Activated CD4-positive, alpha-beta T cell treated with anti-CD3 and anti-CD28 coated beads for 24 hours (primary cell): Measurements from ENCODE around the gene SUPT3H.
"Not testable (repeated sequence)": the region's sequence is repeated elsewhere in the genome, so short reads cannot be mapped to it uniquely, and the experiment has no call there.

Source experiments
- DNase-seq, 2 donors: peaks; one replicate each; pipeline ENCODE4 v3.0.0-alpha.2; 2020; ENCODE audit warnings: low read depth in 2 of 2

SUPT3H gene

DNA sequence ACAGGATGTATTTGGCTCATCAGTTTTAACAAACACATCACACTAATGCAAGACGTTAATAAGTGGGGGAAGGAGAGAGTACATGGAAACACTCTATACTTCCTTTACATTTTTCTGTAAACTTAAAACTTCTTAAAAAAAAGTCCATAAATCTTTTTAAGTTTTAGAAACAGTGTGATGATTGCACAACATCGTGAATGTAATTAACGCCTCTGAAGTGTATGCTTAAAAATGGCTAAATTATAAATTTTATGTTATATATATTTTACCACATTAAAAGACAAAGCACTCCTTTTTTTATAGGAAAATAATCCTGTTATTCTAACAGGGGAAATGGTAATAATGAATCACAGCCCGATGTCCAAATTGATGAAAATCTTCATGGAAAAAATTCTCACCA is 193.7 kb downstream of the SUPT3H start:
- DNase-seq = no peak

DNA sequence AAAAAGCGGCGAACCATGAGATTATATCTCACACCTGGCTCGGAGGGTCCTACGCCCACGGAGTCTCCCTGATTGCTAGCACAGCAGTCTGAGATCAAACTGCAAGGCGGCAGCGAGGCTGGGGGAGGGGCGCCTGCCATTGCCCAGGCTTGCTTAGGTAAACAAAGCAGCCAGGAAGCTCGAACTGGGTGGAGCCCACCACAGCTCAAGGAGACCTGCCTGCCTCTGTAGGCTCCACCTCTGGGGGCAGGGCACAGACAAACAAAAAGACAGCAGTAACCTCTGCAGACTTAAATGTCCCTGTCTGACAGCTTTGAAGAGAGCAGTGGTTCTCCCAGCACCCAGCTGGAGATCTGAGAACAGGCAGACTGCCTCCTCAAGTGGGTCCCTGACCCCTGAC is 201.4 kb downstream of the SUPT3H start:
- not testable (repeated sequence) for DNase-seq

DNA sequence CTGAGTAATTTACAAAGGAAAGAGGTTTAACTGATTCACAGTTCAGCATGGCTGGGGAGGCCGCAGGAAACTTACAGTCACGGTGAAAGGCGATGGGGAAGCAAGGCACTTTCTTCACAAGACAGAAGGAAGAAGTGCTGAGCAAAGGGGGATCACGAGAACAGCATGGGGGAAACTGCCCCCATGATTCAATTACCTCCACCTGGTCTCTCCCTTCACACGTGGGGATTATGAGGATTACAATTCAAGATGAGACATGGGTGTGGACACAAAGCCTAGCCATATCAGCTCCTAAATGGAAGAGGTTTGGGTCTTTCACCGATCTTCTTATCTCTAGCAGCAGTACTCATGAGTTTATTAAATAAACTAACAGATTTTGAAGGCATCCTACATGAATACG is 202.5 kb downstream of the SUPT3H start:
- no peak for DNase-seq

DNA sequence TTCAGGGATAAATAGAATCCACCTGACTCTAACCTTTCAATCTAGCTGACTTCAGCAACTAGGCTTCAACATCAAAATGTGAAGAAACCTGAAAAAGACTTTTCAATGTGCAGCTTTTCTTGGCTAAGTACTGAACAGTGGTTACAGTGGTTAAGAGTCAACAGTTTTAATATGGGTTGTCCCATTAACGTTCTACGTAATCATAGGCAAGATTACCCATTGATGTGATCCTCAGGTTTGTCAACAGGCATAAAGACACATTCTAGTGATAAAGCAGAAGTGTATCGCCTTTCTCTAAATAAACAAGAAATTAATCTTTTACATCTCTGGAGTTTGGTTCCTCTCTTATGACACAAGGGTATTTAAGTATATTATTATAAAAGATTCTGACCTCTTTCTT is 203.7 kb downstream of the SUPT3H start:
- no peak for DNase-seq

DNA sequence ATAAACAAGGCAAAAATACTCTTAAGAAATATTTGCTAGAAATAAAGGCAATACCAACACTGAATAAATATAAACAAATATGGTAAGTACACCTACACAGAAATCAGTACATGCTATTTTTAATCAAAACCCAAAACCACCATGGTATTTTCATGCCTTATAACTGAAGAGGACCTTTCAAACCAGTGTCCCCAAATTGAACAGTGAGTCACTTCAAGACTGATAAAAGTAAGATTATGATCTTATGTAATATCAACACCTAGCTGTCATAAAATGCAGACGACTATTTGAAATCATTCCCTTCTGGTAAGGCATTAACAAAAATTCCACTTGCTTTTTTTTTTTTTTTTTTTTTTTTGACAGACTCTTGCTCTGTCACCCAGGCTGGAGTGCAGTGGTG is 206.4 kb downstream of the SUPT3H start:
- DNase-seq = no peak

DNA sequence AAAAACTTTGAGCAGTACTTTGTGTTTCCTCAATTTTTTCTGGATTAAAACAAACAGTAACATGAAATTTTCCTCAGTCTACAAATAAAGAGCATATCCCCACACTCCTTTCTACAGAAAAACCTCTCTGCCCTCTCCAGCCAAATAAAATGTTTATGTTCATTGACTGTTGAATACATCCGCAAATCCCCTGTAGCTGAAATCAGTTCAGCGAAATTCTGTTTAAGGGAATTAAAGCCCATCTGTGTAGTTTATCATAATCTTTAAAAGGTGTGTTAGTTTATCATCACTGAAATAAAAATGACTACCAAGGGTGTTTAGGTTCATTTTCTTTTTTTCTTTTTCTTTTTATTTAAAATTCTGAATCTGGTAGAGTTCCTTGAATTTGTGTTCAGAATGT is 207.4 kb downstream of the SUPT3H start:
- DNase-seq = no peak

DNA sequence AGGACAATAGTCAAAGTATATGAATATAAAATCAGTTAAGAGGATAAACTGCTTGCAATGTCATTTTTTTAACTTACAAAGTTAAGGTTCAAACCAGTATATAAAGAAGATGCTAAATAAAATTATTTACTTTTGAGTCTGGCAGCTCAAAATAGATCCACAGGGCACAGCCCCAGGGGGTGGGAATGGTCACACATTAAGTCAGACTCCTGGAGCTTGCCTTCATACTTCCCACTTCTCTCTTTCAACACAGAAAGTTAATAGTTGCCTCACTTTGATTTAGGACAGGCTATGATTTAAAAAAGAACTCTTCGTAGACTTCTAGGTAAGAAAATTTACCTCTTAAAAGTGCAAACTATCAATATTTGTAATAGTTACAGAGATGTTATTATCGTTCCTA is 207.9 kb downstream of the SUPT3H start:
- no peak for DNase-seq

DNA sequence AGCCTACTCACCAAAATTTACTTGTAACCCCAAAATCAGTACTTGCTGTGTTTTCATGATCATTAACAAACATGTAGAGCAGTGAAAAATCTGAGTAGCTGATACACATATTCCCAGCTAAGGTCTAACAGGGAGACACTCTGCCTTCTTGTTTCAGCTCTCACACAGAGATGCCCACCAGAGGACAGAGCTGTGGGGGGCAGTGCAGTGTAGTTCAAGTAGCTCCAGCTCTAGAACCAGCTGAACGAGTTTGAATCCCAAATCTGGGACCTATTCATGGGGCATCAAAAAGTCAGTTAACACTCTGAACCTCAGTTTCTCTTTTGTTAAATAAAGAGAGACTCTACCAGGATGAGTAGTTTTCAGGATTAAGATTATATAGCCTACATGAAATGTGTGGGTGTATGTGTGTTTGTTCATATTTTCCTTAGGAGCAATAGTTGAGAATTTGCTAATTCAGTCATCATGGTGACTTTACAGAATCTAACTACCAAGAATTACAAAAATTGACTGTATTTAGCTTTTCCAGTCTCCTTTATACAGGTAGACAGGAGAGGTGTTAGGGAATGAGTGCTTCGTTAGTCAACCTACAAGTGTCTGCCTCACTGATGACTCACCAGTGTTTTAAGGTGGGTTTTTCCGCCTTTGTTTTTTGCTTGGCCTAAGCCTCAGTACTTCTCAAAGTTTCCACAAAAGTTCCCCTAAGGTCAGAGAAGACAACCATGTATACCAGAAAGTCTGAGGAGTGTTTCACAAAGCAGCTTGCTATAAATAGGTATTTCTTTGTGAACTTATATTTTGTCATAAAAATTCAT is 213.6 kb downstream of the SUPT3H start:
- peak in 1 of 2 donors; percentile 52 for DNase-seq

DNA sequence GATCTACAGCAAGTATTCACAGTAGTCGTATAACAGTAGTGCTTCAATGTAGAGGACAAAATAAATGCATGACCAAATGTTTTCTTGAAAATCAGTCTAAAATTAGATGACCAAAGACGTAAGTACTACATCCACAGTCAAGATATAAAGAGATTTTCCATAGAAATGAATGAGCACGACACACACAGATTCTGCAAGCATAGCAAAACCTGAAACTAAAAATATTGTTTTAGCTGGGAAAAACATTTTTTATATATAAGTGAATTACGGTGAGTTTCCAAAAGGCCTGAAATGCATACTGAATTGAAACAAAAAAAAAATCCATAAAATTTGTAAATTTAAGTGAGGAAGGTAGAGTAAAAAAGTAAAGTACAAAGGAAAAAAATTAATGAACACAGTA is 217.4 kb downstream of the SUPT3H start:
- no peak for DNase-seq

DNA sequence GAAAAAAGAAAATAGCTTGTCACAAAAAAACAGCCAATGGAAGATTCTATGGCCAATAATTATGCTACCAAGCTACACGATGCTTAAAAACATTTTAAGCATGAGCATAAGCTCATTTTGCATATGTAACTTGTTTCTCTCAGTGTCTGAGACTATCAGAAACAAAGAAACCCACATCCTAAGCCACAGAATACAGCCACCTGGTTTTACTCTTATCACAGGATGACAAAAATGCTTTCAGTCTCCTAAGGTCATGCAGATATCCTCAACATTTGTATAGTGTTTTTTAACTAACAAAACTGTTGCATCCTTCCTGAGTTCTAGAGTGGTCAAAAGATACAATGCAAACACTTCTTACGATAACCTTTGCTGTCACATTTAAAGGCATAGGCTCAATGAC is 221.7 kb downstream of the SUPT3H start:
- no peak for DNase-seq

DNA sequence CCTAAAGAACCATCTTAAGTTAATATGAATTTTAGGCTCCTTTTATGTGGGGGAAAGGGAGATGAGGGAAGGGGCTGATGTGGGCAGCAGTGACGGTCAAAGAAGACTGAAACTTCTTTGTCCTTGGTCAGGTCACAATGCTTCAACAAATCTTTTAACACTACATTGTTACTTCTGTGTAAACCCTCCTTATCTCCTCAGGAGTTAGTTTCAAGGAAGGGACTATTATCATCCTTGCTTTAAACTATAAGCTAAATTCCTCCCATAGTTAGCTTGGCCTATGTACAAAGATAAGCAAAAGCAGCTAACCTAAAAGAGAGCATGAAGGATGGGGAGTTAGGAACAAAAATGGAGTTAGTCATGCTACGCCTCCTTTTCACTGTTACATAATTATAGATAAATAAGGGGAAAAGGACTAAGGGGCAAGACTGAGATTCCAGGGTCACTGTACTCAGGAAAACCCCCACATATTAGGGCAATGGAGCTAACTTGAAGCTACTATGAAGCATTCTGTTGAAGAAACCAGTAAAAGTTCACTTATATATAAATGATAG is 222.3 kb downstream of the SUPT3H start:
- DNase-seq = no peak

DNA sequence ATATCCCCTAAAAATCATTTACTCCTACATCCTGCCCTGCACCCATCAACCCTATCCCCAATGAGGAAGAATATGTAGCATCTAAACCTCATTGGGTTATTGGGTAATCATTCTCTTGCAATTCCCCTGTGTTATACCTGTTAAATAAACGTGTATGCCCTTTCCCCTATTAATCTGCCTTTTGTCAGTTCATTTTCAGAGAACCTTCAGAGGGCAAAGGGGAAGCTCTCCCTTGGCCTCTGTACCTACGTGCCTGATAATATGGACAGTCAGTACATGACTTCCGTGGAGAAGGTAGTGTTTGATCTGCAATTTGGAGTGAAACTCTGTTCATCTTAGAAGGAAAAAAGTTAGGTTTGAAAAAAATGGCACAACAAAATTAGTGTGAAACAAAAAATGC is 223.1 kb downstream of the SUPT3H start:
- DNase-seq = no peak

DNA sequence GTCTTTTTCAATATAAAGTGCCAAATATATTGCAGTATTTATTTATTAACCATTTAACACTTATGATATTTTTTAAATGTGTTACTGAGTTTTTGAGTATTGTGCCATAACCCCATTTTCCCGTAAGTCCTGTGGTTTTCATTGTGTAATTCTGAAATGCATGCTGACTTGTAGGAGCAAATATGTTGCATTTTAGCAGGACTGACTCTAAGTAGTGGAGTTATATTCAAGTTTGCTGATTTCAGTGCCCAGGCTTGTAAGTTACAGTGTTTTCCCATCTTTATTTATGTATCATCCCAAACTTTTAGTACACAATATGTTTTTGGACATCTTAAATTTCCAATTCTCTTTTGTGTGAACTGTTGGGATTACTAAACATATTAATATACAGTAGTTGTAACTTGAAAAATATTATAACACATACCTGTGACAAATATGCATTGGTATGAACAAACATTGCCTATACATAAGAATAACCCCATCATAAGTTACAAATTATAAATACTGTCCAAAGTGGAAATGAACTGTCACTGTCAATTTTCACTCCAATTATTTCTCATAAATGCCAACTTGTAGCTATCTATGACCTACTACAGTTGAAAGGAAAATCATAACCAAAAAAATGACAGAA is 228.9 kb downstream of the SUPT3H start:
- no peak for DNase-seq

DNA sequence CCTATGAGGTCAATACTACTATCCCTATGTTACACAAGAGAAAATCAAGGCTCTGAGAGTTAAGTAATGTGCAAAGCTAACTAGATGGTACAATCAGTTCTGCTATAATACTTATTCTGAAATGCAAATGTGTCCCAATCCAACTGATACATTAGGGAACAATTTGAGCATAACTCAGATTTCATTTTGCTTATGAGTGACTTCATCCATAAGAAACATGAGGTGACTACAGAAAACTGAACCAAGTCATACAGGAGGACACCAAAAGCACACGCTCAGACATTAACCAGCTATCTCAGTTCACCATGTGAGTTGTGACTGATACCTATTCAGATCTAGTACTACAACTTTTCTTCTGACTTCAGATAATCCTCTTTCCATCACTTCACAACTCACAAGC is 229.5 kb downstream of the SUPT3H start:
- DNase-seq = no peak

DNA sequence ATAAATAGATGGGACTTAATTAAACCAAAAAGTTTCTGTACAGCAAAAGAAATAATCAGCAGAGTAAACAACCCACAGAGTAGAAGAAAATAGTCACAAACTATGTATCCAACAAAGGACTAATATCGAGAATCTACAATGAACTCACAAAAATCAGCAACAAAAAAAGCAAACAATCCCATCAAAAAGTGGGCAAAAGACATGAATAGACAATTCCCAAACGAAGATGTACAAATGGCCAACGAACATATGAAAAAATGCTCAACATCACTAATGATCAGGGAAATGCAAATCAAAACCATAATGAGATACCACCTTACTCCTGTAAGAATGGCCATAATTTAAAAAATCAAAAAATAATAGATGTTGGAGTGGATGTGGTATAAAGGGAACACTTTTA is 232.1 kb downstream of the SUPT3H start:
- DNase-seq = not testable (repeated sequence)

DNA sequence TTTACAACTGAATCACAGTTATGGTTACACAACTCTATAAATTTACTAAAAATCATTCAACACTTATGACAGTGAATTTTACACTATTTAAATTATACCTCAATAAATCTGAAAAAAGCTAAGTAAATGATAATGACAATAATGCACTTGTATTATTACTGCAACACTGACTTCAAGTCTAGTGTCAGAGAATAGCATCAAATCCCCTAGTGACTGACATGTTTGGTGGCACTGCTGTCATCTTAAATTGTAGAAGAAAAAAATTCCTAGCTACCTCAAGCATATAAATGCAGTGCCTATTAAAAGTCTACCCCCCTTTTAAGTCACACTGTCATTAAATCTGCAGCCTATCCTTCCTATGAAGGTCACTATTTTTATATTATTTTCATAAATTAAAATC is 239.0 kb downstream of the SUPT3H start:
- DNase-seq = no peak

DNA sequence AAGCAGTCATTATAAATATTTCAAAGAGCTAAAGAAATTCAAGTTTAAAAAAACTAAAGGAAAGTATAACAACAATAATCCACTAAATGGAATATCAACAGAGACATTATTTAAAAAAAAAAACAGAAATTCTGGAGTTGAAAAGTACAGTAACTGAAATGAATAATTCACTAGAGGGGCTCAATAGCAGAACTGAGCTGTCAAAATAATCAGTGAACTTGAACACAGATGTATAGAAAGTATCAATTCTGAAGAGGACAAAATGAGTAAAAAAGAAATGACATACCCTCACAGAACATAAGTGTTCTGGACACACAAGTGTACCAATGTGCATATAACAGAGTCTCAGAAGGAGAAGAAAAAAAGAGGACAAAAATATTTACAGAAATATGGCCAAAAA is 241.2 kb downstream of the SUPT3H start:
- DNase-seq = no peak

DNA sequence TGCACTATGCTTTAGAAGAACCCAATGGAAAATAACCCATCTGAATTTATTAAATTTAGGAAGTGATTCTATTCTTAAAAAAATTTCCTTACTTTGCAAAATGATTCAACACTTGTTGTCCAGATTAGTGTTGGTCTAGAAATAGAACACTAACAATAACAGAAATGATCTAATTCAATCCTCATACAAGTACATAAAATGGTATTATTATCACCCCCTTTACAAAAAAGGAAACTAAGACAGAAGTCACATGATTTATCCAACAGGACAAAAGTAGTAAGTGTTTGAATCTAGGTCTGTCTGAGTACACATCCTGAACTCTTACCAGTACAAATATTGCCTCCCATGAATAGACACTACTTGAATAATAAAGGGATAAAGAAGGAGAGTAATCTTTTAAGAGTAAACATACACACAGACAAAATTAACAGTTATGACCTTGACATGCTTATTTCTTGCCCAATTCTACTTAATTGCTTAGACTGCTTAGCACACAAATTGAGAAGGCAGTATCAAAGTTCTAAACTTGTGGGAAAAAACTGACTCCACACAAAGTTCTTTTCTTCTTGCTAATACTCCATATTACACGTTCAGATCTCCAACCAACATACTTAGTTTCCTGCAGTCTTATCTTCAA is 245.0 kb downstream of the SUPT3H start:
- DNase-seq = no peak

DNA sequence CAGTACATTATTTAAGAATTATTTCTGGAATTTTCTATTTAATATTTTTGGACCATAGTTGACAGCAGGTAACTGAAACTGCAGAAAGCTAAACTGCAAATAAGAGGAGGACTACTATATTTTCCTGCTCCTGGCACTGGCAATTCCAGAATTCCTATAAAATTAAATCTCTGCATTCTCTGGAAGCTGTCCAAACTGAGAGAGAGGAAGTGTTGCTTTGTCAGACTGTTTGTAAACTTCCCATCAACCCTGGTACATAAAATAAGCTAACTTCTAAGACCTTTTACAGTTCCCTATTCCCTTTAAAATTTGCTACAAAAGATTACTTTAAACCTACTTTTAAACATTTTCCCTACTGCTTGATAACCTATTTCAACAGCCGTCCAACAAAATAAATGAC is 245.7 kb downstream of the SUPT3H start:
- DNase-seq = no peak

DNA sequence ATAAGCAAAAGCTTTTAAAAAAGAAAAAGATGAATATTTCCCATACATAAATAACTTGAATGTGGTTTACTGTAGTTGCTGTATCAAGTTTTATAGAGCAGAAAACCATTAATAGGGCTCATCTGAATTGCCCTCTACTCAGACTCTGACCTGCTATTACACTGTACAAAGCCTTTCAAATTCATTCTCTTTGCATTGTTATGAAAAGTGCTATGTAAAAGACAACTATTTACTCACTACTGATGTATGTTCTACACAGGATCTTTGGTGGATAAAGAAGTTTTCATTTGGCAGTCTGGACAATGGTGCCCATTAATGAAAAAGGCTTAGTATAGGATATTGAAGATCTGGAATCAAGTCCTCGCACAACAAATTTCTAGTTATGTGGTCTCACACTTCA is 248.7 kb downstream of the SUPT3H start:
- no peak for DNase-seq

DNA sequence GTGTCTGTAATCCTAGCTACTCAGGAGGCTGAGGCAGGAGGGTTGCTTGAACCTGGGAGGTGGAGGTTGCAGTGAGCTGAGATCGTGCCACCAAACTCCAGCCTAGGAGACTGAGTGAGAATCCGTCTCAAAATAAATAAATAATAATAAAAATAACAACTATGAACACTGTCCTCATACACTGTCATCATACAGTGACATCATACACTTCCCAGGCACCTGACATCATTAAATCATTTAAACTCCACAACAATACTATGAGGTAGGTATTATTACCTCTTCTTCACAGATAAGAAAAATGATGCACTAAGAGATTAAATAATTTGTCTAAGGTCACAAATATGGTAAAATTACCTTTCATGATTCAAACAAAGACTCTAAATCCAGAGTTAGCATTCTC is 250.5 kb downstream of the SUPT3H start:
- DNase-seq = no peak

DNA sequence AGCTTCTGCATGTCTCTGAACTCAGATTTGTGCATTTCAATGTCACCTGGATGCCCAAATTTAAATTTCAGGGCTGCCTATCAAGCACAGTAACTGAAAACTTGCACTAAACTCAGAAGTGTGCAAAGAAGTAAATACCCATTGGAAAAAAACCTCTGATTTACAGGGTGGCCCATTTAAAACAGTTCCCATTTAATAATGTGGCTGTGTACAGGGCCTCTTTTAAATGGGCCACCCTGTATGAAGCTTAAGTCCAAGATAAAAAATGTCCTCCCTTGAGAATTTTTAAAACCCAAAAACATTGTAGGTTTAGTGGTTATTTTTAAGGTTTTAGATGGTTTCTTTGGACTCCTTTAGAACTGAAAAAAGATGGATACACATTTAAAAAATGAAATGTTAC is 251.7 kb downstream of the SUPT3H start:
- DNase-seq = no peak

DNA sequence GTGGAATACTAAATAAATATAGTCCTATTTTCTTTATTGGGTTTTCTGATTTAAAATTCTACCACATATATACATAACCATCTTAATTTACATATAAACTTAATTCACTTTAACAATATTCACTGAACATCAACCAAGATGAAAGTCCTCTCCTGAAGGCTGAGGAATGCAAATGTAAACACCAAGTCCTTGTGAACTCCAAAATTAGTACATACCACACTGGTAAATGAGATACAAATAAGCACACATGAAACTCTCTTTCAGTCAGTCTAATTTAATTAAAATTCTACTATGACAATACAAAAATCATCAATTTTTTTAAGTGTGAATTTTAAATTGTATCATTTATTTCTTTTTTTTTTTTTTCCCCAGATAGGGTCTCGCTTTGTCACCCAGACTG is 254.7 kb downstream of the SUPT3H start:
- no peak for DNase-seq
